ENCODE data around the gene COLEC11. TPM values are rescaled to one million over a fixed set of nuclear protein-coding genes. Genes with fewer than 3 reads are reported as not detected.

Gene COLEC11
- total and polyA plus RNA-seq, 10 of the 15 experiments (the other 5 are each of a cell fraction or from before 2014, with no cell fraction given): 0.08 to 0.74 (median 0.14) TPM; not detected in 4

GRCh38 chr2:3565117-3565516 lies 29.8 kb upstream of the COLEC11 start:
- POLR2A ChIA-PET: interaction anchor here (0.9 to 2.5 kb wide), 3 partner anchors 9 to 14 kb away, joined by 3 to 11 read pairs (median 3); no protein-coding TSS in a partner anchor
- Histone ChIP-seq H2AFZ (ENCODE audit: control insufficient read depth, low read depth, low read length) (no peak overlapping the region), H3K4me3 (no peak overlapping the region), H3K79me2 (ENCODE audit: control insufficient read depth, insufficient read depth, low read length) (no peaks in the 10 kb centered on the region), H3K27ac (ENCODE audit: control insufficient read depth, insufficient read depth) (no peak overlapping the region), H3K4me2 (ENCODE audit: control insufficient read depth, insufficient read depth) (peak overlapping the region; percentile 32; the same call in 1 of the 2 replicates), H3K36me3 (ENCODE audit: control insufficient read depth in 2 of 2, insufficient read depth in 2 of 2, low read length in 1 of 2) (peaks cover 0 to 2% of the 10 kb centered on the region in 2 experiments; a peak in 1 of 4 replicates), H3K4me1 (ENCODE audit: control insufficient read depth, insufficient read depth, low read length) (peaks cover 25% of the 10 kb centered on the region), H4K20me1 (ENCODE audit: control insufficient read depth, insufficient read depth) (no peaks in the 10 kb centered on the region), H3K27me3 (replicated peaks in 1 of 2; ENCODE audit: control insufficient read depth in 2 of 2, insufficient read depth in 2 of 2, low read length in 1 of 2) (no peaks in the 10 kb centered on the region), H3K9ac (ENCODE audit: control insufficient read depth, insufficient read depth, low read length) (no peak overlapping the region), H3K9me3 (replicated peaks; ENCODE audit: control insufficient read depth, insufficient read depth, low read length) (no peaks in the 10 kb centered on the region; the same call in 2 of the 3 replicates)
- in situ Hi-C loops (cut with MboI) (no loop called here), intact Hi-C loops (cut with micrococcal nuclease; ENCODE audit: unreplicated experiment) (no loop called here)
- FAIRE-seq: no peak
- no TSS peak for BruUV-seq (replicated peaks)
- no peak for DNase-seq (ENCODE audit: low read depth, low spot score)
- RAD21 ChIA-PET (ENCODE audit: unreplicated experiment): interaction anchor here (0.8 kb wide), 1 partner anchor 9 kb away, joined by 3 read pairs; no protein-coding TSS in a partner anchor
- SMC1A ChIA-PET (ENCODE audit: uncharacterized antibody, unreplicated experiment): interaction anchor here (0.7 to 1.6 kb wide), 3 partner anchors 8 to 15 kb away, joined by 3 to 5 read pairs (median 4); no protein-coding TSS in a partner anchor
- no peak for TF ChIP-seq ATF3 (IDR thresholded peaks at IDR 0.05; ENCODE audit: borderline replicate concordance, extremely low read depth, low read depth, low read length)
- ATAC-seq: no peak
- CTCF ChIA-PET: interaction anchor here (1.0 to 2.0 kb wide), 2 partner anchors 9 to 103 kb away, joined by 4 to 14 read pairs; no protein-coding TSS in a partner anchor
- WGBS (ENCODE audit: insufficient coverage, insufficient replicate concordance, low lambda C conversion rate, missing lambda C conversion rate): 58% methylated on average over 6 of the region's 6 CpGs

- Histone ChIP-seq H3K4me1 (ENCODE audit: control insufficient read depth, insufficient read depth, low read length) (peaks cover 25% of the 10 kb centered on the region), H3K4me2 (ENCODE audit: control insufficient read depth, insufficient read depth) (no peak overlapping the region), H3K9me3 (replicated peaks; ENCODE audit: control insufficient read depth, insufficient read depth, low read length) (no peaks in the 10 kb centered on the region; the same call in 2 of the 3 replicates), H3K79me2 (ENCODE audit: control insufficient read depth, insufficient read depth, low read length) (no peaks in the 10 kb centered on the region), H3K27me3 (replicated peaks in 1 of 2; ENCODE audit: control insufficient read depth in 2 of 2, insufficient read depth in 2 of 2, low read length in 1 of 2) (no peaks in the 10 kb centered on the region), H2AFZ (ENCODE audit: control insufficient read depth, low read depth, low read length) (no peak overlapping the region), H3K36me3 (ENCODE audit: control insufficient read depth in 2 of 2, insufficient read depth in 2 of 2, low read length in 1 of 2) (no peaks in the 10 kb centered on the region), H4K20me1 (ENCODE audit: control insufficient read depth, insufficient read depth) (no peaks in the 10 kb centered on the region), H3K4me3 (no peak overlapping the region), H3K9ac (ENCODE audit: control insufficient read depth, insufficient read depth, low read length) (no peak overlapping the region), H3K27ac (ENCODE audit: control insufficient read depth, insufficient read depth) (no peak overlapping the region)
- FAIRE-seq: no peak
- 90% methylated on average over 9 of the region's 9 CpGs for WGBS (ENCODE audit: insufficient coverage, insufficient replicate concordance, low lambda C conversion rate, missing lambda C conversion rate)
- no TSS peak for BruUV-seq (replicated peaks)
- ChIA-PET SMC1A (ENCODE audit: uncharacterized antibody, unreplicated experiment) (no interaction called here), RAD21 (ENCODE audit: unreplicated experiment) (no interaction called here), CTCF (no interaction called here), POLR2A (no interaction called here)
- in situ Hi-C loops (cut with MboI): no loop called here
- no peak for ATAC-seq
- intact Hi-C loops (cut with micrococcal nuclease; ENCODE audit: unreplicated experiment): no loop called here
- no peak for DNase-seq (ENCODE audit: low read depth, low spot score)
- TF ChIP-seq EZH2 (IDR thresholded peaks at IDR 0.05; ENCODE audit: borderline replicate concordance, control insufficient read depth, low read depth, low read length) (no peak), SRF (IDR thresholded peaks at IDR 0.05; ENCODE audit: low read depth in 2 of 2, low read length in 2 of 2) (no peak), SIX5 (IDR thresholded peaks at IDR 0.05; ENCODE audit: low read depth, low read length, severe bottlenecking) (no peak), IRF4 (IDR thresholded peaks at IDR 0.05; ENCODE audit: low read depth, low read length) (no peak), RB1 (IDR thresholded peaks at IDR 0.05; ENCODE audit: borderline replicate concordance) (no peak), STAT1 (conservative IDR thresholded peaks at IDR 0.05) (no peak), BACH1 (IDR thresholded peaks at IDR 0.05; ENCODE audit: borderline replicate concordance) (no peak), STAT3 (IDR thresholded peaks at IDR 0.05; ENCODE audit: low read depth, low read length) (no peak), MLLT1 (IDR thresholded peaks at IDR 0.05) (no peak), SMAD5 (IDR thresholded peaks at IDR 0.05; ENCODE audit: low read depth) (no peak), TBL1XR1 (IDR thresholded peaks at IDR 0.05; ENCODE audit: low read depth, low read length) (no peak), BCL11A (IDR thresholded peaks at IDR 0.05; ENCODE audit: low read depth, low read length) (no peak), KLF5 (IDR thresholded peaks at IDR 0.05; ENCODE audit: partially characterized antibody) (no peak), ETV6 (conservative IDR thresholded peaks at IDR 0.05 in 1 of 2, IDR thresholded peaks at IDR 0.05 in 1 of 2; ENCODE audit: borderline replicate concordance in 1 of 2, low read depth in 1 of 2) (no peak), ZZZ3 (IDR thresholded peaks at IDR 0.05; ENCODE audit: control insufficient read depth, insufficient read length, low read depth) (no peak)
Measured at GRCh38 chr2:3566806-3567205, 28.1 kb upstream of the COLEC11 start.

Measured in GM12878 (cell line).